CD4-positive, alpha-beta T cell treated with Interleukin-17A for 4 hours (primary cell): ENCODE measurements around the gene CRYBA4.

ENCODE experiments used
- DNase-seq: peaks from one replicate; pipeline ENCODE4 v3.0.0-alpha.2; 2020; ENCODE audit warnings: mixed read lengths

CRYBA4 gene

DNA sequence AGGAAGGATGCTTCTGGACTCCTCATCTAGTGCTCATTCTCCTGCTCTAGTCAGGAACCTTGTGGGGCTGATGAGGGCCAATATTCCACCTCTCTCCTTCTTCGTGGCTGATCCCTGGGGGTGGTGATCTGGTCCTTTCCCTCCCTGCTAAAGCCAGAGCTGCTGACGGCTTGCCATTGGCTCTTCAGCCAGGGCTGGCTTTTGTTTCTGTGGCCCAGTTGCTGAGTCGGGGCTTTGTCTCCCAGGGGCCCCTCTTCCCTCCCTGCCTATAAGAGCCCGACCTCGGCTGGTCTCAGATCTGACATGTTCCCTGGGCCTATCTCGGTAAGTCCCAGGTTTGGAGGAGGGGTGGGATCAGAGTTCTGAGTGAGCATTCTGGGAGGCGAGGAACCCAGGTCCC, at the start of gene CRYBA4:
Gene CRYBA4 (plus strand): TSS at position 301 of the 400 bp plus-strand sequence. CDS start 634 bp downstream, outside the sequence.
- DNase-seq: no peak

- peak; percentile 29 for DNase-seq
These were observed 48.6 kb upstream of the CRYBA4 start for GRCh38 chr22:26573026-26573662.

DNA sequence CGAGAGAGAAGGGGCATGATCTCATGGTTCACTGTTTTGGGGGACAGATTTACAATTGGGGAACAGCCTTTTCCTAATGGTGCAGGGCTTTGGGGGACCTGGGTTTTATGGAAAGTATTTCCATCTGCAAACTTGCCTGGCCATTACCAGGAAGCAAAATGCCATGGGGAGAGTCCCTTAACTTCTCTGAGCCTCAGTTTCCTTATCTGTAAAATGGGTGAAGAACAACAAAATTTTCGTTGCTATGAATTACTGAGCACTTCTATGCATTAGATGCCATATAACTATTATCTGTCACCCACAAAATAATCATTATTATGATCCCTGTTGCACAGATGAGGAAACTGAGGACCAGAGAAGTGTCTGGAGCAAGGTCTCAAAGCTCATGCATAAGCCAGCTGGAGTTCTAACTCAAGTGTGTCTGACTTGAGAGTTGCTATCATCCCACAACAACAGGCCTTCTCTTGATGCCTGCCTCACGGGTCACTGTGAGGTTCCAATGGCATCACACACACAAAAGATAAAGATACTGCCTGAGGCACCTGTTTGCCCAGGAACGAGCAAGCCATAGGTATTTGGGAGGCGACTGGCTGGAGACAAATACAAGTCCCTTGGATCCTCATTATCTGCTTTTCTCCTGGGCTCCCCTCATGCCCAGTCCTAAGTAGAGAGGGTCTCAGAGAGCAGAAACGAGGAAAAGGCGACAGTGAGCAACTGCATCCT, 47.6 kb upstream of the CRYBA4 start:
- no peak for DNase-seq

DNA sequence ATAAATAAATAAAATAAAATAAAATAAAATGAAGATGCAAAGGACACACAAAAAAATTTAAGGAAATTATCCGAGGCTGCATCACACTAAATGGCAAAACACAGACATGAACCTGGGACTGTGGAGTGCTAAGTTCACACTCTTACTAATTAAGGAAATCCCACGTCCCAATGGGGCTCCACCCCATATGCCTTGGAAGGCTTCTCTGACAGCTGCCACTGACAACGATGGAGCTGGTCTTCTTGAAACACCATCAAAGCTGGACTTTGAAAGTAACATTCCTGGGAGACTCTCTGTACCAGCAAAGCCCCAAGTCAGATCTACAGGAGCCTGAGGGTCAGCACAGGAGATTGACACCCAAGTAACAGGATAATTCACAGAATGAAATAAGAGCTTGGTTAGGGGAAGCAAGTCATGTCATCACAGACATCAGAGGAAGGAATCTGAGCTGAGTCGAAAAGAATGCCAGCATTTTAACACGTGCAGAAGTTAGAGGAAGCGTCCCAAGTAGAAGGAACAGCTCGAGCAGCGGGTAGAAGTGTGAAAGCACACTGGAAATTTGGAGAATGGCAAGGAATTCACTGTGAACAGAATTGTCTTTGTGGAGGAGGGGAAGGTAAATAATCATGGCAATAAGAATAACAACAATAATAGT, 45.6 kb upstream of the CRYBA4 start:
- DNase-seq: no peak

GRCh38 chr22:26577081-26577480, 44.7 kb upstream of the CRYBA4 start:
- no peak for DNase-seq

- DNase-seq: peak; percentile 74
These were observed 42.4 kb upstream of the CRYBA4 start for GRCh38 chr22:26579331-26579886.

DNA sequence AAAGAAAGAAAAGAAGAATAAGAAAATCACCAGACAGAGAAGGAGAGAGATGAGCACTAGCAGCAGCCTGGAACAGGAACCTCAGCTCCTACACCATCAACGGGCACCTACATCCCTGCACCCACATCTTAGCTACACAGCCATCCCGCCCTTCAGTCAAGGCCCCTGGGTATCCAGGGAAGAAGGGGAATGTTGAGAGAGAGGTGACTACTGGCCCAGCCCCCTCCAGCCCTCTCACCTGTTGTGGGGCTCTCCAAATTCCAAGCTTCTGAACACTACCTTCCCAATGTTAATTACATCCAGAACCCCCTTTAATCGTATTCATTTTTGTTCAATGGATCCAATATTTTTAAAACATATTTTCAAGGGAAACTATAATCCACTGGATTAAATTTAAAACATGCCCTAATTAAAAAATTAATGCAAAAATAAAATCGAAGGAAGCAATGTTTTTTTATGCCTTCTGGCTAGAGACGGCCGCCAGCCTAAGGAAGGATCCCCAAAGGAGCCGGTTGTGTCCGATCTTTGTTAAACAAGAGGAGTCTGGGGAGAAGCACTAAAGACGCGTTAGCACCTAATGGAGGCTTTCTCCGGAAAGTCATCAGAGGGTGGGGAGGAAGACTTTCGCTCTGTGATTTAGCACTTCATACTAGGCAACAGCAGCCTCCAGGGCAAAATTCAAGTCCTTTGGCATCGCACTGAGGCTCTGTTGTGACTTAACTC, 41.4 kb upstream of the CRYBA4 start:
- no peak for DNase-seq

DNA sequence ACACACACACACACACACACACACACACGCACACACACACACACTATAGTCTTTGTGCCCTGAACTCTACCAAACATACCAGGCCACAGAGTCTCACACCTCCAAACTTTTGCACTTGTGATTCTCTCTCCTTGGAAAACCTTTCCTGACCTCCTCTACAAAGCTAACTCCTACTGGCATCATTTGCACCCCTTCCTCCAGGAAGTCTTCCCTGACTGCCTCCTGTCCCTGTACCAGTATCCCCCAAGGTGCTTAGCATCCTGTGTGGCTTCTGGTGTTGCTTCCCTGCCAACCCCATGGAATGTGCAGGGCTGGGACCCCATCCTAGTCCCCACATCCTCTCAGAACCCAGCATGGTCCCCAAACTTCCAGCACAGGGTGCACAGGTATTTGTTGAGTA, 40.7 kb upstream of the CRYBA4 start:
- DNase-seq: no peak

DNA sequence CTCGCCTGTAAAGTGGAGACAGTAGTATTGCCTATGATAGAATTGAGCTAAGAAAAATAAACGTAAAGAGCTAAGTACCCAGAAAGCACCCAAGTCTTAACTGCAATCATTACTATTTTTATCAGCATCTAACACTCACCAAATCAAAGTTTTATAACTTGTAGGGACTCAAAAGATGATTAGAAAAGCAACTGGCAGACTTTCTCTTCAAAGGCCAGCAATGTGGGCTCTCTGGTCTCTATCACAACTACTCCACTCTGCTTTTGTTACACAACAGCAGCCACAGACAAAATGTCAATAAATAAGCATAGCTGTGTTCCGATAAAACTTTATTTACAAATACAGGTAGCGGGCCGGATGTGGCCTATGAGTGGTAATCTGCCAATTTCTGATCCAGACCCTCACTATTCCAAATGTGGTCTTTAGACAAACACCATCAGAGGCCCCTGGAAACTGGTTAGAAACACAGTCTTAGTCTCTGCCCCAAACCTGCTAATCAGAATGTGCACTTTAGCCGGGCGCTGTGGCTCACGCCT, 40.1 kb upstream of the CRYBA4 start:
- no peak for DNase-seq

DNA sequence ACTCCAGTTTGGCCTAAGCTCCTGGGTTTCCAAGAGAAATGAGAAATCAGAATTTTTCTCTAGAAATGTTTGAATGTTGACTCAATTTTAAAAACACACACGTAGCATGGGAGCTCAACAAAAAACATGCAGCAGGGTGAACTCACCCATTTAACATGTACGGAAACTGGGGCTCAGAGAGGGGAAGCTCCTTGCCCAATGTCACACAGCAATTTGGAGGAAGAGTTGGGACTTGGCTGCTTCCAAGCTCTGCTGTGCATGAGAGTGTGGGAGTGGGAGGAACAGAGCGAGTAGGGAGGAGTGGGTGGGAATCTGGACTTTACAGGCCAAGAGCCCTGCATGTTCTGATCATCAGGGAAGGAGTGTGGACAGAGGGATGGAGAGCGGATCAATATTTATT, 37.8 kb upstream of the CRYBA4 start:
- no peak for DNase-seq

DNA sequence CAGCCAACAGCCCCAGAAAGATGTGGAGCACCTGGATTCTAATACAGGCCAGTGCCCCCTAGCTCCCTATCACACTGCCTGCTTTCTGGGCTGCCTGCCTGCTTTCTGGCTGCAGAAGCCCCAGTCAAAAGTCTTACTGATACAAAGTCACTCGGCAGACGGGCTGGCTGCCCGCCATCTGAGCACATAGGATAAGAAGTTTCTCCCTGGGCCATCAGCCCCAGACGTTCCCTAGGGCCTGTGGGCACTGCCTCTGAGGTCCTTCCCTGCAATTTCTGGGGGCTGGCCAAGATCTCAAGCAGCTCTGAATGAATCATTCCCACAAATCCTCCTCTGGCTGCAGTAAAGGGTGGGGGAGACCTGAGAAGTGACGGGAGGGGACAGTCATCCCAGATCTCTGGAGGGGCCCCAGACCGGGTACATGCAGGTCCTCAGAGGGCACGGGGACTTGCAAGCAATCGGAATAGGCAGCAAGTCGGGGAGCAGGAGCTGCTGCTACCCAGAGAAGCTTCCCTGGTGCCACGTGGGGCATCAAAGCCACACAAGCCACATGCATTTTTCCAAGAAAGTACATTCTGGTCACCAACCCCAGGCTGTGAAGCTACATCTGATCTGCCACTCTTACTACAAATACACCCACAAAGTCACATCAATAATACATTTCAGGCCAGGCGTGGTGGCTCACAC, 36.5 kb upstream of the CRYBA4 start:
- no peak for DNase-seq

DNA sequence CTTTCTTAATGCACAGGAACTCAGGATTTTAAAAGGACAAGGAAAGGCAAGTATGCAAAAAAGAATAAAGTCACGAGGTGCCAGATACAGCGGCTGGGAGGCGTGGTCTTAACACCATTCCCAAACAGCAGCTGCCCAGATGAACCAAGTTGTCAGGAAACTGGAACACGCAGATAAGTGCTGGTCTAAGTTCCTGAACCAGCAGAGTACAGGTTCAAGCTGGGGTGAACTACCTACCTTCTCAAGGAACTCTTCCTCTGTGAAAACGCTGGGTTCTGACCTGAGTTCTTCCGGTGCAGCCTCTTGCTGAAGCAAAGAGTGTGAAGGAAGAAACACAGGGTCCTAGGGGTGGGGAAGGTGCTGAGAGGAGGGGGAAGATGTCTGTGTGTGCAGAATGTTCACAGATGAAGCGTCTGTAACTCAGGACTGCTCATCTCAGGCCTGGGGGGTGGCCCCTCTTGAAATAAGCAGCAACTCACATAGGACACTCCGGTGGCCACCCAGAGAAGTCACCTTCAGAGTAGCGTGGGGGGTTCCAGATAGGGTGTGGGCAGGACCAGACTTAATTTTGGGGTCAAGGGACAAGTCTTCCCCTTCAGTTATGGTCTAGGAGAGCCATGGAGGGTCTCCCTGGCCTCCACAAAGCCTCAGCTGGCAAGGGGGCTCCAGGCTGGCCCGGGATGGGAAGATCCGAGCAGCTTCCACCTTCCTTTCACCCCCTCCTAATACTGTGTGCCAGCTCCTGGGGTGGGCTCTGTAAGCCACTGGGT, 35.0 kb upstream of the CRYBA4 start:
- peak; percentile 31 for DNase-seq

GRCh38 chr22:26587991-26588613, 33.7 kb upstream of the CRYBA4 start:
- no peak for DNase-seq

GRCh38 chr22:26588729-26589366, 32.9 kb upstream of the CRYBA4 start:
- no peak for DNase-seq

DNA sequence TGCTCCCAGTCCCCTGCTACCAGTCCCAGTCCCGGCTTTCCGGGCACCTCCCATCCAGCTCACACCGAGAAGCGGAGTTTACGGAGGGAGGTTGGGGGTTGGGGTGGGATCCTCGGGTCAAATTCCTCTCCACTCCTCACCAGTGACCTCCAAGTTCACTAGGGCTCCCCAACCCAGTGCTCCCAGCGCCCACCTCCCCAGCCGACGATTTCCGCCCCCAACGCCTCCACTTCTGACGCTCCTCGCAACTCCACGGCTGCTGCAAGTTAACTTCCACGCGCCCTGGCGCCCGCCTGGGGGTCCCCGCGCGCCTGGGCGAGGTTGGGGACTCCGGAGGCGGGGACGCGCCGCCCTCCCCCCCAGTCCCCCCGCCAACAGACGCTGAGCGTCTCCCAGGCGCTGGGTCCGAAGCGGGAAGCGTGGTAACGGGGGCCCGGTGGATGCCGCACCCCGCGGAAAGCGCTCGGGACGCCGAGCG, 32.4 kb upstream of the CRYBA4 start:
- peak; percentile 55 for DNase-seq

DNA sequence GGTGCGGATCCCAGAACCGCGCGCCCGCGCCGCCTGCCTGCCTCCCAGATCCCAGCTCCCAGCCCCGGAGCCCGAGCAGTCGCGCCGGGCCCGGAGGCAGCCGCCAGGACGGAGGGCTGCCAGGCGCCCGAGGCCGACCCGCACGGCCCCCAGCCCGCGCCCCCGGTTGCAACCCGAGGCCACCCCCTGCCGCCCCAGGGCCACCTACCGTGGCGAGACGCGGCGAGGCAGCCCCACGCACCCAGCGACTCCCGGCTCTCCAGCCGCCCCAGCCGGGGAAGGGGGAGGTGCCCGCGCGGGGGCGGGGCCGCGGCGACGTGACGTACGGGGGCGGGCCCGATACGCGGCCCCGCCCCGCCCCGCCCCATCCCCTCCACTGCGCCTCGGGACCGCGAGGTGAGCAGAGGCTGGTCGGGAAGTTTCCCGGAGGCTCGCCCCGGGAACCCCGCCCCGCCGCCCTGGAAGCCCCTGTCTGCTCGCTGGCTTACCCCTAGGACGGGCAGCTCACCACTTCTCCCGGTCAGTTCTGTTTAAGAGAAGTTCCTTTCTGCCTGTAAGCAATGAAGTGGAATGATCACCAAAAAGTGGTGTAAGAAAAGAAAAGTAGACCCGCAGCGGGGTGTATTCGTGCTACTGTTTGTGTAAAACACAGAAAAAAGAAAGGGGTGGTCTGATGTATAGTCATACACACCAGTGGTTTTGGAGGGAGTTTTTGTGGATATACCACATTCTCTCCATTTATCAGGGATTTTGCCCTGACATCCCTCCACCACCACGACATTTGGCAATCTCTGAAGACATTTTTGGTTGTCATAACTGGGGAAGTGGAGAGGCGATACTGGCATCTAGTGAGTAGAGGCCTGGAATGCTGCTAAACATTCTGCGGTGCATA, 31.7 kb upstream of the CRYBA4 start, which contains the start of gene TPST2:
Gene TPST2 (minus strand): TSS at position 288 of the 892 bp plus-strand sequence. CDS start 48,502 bp downstream, outside the sequence.
- peak; percentile 83 for DNase-seq

DNA sequence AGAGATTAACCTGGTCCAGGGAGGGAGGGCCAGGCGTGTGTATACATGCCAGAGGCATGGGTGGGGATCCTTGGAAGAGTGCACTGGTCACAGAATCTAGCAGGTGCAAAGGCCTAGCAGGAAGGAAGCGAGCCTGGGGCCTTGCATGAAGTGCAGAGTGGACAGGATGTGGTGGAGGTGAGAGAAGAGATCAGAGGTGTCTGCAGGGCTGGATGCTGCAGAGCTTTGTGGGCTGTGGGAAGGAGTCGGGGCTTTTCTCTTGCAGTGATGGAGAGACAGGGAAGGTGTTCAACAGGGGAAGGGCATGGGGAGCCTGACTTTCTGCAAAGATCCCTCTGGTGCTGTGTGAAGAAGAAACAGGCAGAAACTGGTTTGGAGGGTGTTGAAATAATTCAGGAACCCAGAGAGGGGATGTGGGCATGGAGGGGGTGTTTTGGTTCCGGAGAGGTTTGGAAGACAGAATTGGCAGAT, 29.3 kb upstream of the CRYBA4 start:
- peak; percentile 61 for DNase-seq

DNA sequence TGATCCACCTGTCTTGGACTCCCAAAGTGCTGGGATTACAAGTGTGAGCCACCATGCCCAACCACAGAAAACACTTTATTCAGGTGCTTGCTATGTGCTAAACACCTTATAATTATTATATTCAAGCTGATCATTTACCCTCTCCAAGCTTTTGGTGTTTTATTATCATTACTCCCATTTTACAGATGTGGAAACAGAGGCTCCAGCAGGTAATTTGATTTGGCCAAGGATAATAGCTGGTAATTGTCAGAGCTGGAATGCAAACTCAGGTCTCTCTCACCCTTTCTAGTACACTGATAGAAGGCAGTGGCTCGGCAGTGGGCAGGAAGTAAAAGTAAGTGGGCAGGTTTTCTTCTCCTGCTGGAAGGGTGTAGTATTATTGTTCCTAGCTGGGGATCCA, 28.0 kb upstream of the CRYBA4 start:
- no peak for DNase-seq

GRCh38 chr22:26597026-26597425, 24.7 kb upstream of the CRYBA4 start:
- DNase-seq: no peak
